DND-41 (cell line): ENCODE results near the gene AGFG2.

Experiments used
- ATAC-seq: fragments of 200-7000 bp; cut with Tn5 transposase; 3 replicates; pipeline ENCODE4 v1.9.1; 2021; ENCODE audit warnings: low read depth; ENCODE audit not compliant: insufficient read depth
- DNase-seq: peaks from one replicate; pipeline ENCODE4 v3.0.0-alpha.2; 2020
- H2AFZ ChIP-seq: 2 replicates; pipeline ENCODE4 v1.6.0; 2012; ENCODE audit warnings: low read depth, low read length
- H3K27ac ChIP-seq: 2 replicates; pipeline ENCODE4 v1.5.1; 2012; ENCODE audit warnings: low read length, inconsistent platforms
- H3K27me3 ChIP-seq: fragments of 200-600 bp; sonication (generic); 2 replicates; pipeline ENCODE4 v1.6.0; 2012; ENCODE audit warnings: low read length, mild to moderate bottlenecking, inconsistent platforms; ENCODE audit not compliant: insufficient read depth, poor library complexity
- H3K36me3 ChIP-seq: 2 replicates; pipeline ENCODE4 v1.5.1; 2012; ENCODE audit warnings: low read length, inconsistent platforms; ENCODE audit not compliant: insufficient read depth
- H3K4me1 ChIP-seq: 2 replicates; pipeline ENCODE4 v1.5.1; 2012; ENCODE audit warnings: mild to moderate bottlenecking, low read length; ENCODE audit not compliant: insufficient read depth
- H3K4me2 ChIP-seq: 2 replicates; pipeline ENCODE4 v1.6.0; 2012; ENCODE audit warnings: mild to moderate bottlenecking, moderate library complexity, low read length, inconsistent platforms; ENCODE audit not compliant: insufficient read depth
- H3K4me3 ChIP-seq, 2 experiments: fragments of 200-600 bp in 1 of 2; shearing (Covaris generic) in 1 of 2; 2 replicates each; pipeline ENCODE4 v1.5.1; 2012 to 2016; ENCODE audit warnings: inconsistent platforms in 2 of 2, low read length in 2 of 2, mild to moderate bottlenecking in 2 of 2, low read depth in 1 of 2, moderate library complexity in 1 of 2
- H3K79me2 ChIP-seq: 2 replicates; pipeline ENCODE4 v1.6.0; 2012; ENCODE audit warnings: low read length, inconsistent platforms; ENCODE audit not compliant: insufficient read depth
- H3K9ac ChIP-seq: 2 replicates; pipeline ENCODE4 v1.6.0; 2012; ENCODE audit warnings: low read depth, mild to moderate bottlenecking, inconsistent platforms, low read length, moderate library complexity
- H3K9me3 ChIP-seq: 2 replicates; pipeline ENCODE4 v1.5.1; 2012; ENCODE audit warnings: low read length, moderate library complexity, mild to moderate bottlenecking, inconsistent platforms; ENCODE audit not compliant: insufficient read depth, severe bottlenecking
- H4K20me1 ChIP-seq: 2 replicates; pipeline ENCODE4 v1.6.0; 2012; ENCODE audit warnings: low read length; ENCODE audit not compliant: insufficient read depth
- EZH2 ChIP-seq: IDR thresholded peaks from 3 replicates; pipeline ENCODE4 v1.6.1; 2012; ENCODE audit warnings: borderline replicate concordance, low read depth, mild to moderate bottlenecking, moderate library complexity, low read length, inconsistent platforms; ENCODE audit not compliant: severe bottlenecking
- TF ChIP-seq, protein P1 (sequence below): IDR thresholded peaks from 2 replicates; pipeline ENCODE4 v1.5.1; 2012; ENCODE audit warnings: borderline replicate concordance, low read length, moderate library complexity, mild to moderate bottlenecking; ENCODE audit not compliant: poor library complexity, severe bottlenecking; ENCODE audit errors: extremely low read depth

Gene AGFG2

DNA sequence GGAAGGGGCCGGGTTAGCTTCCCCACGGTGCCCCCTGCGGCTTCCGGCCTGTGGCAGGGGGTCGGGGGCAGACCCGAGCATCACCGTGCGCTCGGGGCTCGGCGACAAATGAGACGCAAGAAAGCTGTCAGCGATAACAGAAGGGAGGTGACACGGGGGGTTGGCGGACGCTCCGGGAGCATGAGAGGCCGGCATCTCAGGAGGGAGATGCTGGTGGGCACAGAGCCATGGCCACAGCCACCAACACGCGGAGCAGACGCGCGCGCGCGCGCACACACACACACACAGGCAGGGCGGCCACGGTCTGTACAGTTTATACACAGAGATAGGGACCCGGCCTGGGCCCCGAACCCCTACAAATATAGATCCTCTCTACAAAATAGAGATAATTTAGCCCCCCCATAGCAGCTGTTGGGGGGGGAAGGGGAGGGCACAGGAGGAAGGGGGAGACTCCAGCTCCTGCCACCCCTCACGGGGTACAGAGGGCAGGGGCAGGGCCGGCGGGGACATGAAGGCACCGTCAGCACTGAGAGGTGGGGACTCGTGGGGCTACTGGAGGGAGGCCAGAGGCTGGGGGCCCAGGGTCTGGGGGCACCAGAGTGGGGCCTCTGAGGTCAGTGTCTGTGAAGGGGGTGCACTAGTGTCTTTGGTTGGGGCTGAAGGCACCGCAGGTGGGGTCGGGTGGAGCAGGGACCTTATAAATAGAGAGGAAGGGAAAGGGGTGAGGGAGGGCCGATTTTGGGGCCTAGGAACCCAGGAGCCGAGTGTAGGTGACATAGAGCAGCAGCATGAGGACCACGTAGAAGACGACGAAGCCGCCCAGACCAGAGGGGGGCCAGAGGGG, 35.6 kb downstream of the AGFG2 start:
- H3K4me2 ChIP-seq, result no peak overlapping the region
- no peak for DNase-seq
- peaks cover 63% of the 10 kb centered on the region for H3K36me3 ChIP-seq
- peaks cover 33% of the 10 kb centered on the region; the same call in 1 of the 2 replicates for H4K20me1 ChIP-seq
- no peaks in the 10 kb centered on the region for H3K9me3 ChIP-seq
- no peak overlapping the region for H2AFZ ChIP-seq
- no peak overlapping the region for H3K27ac ChIP-seq
- H3K79me2 ChIP-seq, result no peaks in the 10 kb centered on the region
- H3K9ac ChIP-seq, result no peak overlapping the region
- TF ChIP-seq, protein P1, sequence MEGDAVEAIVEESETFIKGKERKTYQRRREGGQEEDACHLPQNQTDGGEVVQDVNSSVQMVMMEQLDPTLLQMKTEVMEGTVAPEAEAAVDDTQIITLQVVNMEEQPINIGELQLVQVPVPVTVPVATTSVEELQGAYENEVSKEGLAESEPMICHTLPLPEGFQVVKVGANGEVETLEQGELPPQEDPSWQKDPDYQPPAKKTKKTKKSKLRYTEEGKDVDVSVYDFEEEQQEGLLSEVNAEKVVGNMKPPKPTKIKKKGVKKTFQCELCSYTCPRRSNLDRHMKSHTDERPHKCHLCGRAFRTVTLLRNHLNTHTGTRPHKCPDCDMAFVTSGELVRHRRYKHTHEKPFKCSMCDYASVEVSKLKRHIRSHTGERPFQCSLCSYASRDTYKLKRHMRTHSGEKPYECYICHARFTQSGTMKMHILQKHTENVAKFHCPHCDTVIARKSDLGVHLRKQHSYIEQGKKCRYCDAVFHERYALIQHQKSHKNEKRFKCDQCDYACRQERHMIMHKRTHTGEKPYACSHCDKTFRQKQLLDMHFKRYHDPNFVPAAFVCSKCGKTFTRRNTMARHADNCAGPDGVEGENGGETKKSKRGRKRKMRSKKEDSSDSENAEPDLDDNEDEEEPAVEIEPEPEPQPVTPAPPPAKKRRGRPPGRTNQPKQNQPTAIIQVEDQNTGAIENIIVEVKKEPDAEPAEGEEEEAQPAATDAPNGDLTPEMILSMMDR, result no peak
- no peak for TF ChIP-seq EZH2
- ATAC-seq, result no peak
- peaks cover 18% of the 10 kb centered on the region for H3K4me1 ChIP-seq
- no peak overlapping the region for H3K4me3 ChIP-seq
- peaks cover 7% of the 10 kb centered on the region for H3K27me3 ChIP-seq

DNA sequence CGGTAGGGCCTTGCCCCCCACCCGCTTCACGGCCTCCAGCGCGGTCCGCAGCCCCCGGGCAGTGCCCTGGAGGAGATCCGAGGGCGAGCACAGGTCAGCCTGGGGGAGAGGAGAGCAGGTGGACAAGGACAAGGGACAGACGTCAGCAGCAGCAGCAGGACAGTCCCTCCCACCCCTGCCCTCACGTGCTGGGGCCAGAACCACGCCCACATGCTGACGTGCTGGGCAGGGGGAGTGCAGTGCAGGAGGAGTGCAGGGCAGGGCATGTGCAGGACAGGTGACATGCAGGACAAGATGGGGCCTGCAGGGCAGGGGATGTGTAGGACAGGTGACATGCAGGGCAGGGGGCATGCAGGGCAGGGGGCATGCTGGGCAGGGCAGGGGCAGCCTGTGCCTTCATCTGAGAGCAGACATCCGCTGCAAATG, 36.2 kb downstream of the AGFG2 start:
- Histone ChIP-seq H3K27ac (no peak overlapping the region), H3K4me3 (no peak overlapping the region), H3K79me2 (no peaks in the 10 kb centered on the region), H3K36me3 (peaks cover 70% of the 10 kb centered on the region), H3K9ac (no peak overlapping the region), H3K4me1 (peaks cover 12% of the 10 kb centered on the region), H3K27me3 (peaks cover 1% of the 10 kb centered on the region), H4K20me1 (peaks cover 37% of the 10 kb centered on the region), H3K4me2 (no peak overlapping the region), H2AFZ (no peak overlapping the region), H3K9me3 (no peaks in the 10 kb centered on the region)
- TF ChIP-seq EZH2, result no peak
- TF ChIP-seq, protein P1, result no peak
- DNase-seq (no peak), ATAC-seq (no peak)

DNA sequence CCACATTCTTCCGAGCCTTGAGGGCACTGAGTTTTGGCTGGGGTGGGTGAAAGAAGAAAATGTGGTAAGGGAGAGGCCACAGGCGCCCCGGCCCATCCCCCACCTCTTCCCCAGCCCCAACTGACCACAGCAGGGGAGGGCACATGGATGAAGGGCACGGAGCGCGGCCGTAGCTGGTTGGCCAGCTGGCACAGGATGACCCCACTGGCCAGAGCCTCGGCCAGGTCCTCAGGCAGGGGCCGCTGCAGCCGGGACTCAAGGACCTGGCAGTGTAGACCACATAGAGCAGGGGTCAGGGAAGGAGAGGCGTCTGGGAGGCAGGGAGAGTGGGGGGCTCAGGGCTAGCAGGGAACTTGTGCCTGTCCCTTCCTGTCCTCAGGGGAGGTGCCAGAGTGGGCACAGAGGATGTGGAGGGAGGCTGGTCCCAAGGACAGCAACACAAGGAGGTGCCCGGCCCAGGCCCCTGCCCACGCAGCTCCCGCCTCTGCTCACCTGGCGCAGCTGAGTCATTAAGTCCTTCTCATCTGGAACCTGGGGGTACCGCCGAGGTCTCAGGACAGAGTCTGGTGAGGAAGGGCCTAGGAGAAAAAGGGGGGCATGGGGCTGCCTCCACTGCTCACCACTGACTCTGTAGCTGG, 36.9 kb downstream of the AGFG2 start:
- Histone ChIP-seq H3K4me2 (no peak overlapping the region), H3K79me2 (peaks cover 6% of the 10 kb centered on the region), H4K20me1 (peaks cover 41% of the 10 kb centered on the region), H3K4me3 (no peak overlapping the region), H3K9ac (no peak overlapping the region), H3K4me1 (peaks cover 5% of the 10 kb centered on the region), H3K27ac (no peak overlapping the region), H3K27me3 (no peaks in the 10 kb centered on the region), H3K9me3 (no peaks in the 10 kb centered on the region), H3K36me3 (peaks cover 76% of the 10 kb centered on the region), H2AFZ (no peak overlapping the region)
- ATAC-seq (no peak), DNase-seq (no peak)
- TF ChIP-seq, protein P1, result no peak
- no peak for TF ChIP-seq EZH2
